GM19467 (cell line): ENCODE measurements around the gene PGRMC2.

ENCODE experiments used
- ATAC-seq: cut with Tn5 transposase; IDR thresholded peaks from one replicate; pipeline ENCODE4 v1.9.1; 2021; ENCODE audit warnings: mild to moderate bottlenecking, moderate library complexity; ENCODE audit not compliant: unreplicated experiment

The PGRMC2 gene

GRCh38 chr4:128221586-128221985 is 66.0 kb downstream of the PGRMC2 start:
- no peak for ATAC-seq

- ATAC-seq, result no peak
Observed at GRCh38 chr4:128220286-128221235, 67.1 kb downstream of the PGRMC2 start.
